ENCODE measurements around the gene NUDT8. TPM values are rescaled to one million over a fixed set of nuclear protein-coding genes. Genes with fewer than 3 reads are reported as not detected.

Gene NUDT8
- 6.3 to 14.4 TPM (median 12.4 TPM) in 5 replicates for total RNA-seq (2022; extraction: Qiagen RNA extraction; ENCODE audit: low read depth)

GRCh38 chr11:67629386-67630227 lies at the start of gene NUDT8:
TSS of gene NUDT8 (minus strand) at chr11:67629937. CDS start at chr11:67629911, 26 bp downstream.

DNA sequence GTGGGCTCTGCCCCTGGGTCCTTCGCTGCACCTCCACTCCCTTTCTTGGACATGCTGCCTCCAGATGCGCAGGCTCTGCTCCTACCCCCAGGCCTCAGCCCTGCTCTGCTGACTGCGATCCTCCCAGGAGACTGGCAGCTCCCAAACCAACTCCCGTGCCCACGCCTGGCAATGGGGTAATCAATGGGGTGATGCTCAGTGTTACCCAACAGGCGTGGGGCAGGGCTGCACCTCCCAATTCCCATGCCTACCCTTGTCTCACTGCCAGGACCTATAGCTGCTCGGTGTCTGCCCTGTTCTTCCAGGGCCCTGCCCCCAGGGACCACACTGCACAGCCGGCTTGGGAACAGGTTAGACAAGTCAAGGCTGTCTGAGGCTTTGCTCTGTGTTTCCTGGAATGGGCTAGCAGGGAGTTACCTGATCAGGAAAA lies 44.7 kb upstream of the NUDT8 start, which contains the start of gene ALDH3B2:
Gene ALDH3B2, minus strand, starts transcription at position 182 of the 430 bp plus-strand sequence. CDS start 7,688 bp downstream, outside the sequence.

GRCh38 chr11:67639438-67639859 lies 9.7 kb upstream of the NUDT8 start, which contains the start of gene TBX10:
TSS of gene TBX10 (minus strand) at chr11:67639763. CDS start at chr11:67639472, 291 bp downstream.

DNA sequence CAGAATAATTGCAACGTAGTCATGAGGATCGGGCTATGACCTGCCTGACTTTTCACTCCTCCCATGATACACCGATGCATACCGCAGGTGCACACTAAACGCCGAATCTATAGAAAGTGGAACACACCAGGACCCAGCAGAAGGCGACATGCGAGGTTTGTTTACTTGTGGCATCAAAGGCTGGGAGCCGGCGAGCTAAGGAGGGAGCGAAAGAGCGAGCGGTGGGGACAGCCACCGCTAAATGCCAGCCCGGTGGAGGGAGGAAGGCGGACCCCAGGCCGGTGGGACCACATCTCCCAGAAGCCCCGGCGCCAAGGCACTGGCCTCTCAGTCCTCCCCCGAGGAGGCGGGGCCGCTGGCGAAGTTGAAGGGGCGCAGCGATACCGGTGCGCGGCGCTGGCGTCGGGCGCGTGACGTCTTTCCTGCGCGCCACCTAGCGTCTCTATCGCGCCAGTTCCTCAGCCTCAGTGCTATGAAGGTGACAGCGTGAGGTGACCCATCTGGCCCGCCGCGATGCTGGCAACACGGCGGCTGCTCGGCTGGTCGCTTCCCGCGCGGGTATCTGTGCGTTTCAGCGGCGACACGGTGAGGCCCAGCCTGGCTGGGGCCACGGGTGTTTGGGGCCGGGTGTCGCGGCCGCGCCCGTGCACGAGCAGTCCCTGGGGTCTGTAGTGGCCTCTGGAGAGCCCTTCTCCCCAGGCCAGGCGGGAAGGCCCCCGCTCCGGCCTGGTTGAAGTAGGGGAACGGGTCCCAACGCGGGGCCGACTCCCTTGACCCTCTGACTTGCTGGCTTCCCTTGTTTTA lies 23.0 kb downstream of the NUDT8 start, which contains the start of gene NDUFV1:
Gene NDUFV1, plus strand, starts transcription at position 445 of the 804 bp plus-strand sequence. Its CDS starts 69 bp downstream, at position 514.

DNA sequence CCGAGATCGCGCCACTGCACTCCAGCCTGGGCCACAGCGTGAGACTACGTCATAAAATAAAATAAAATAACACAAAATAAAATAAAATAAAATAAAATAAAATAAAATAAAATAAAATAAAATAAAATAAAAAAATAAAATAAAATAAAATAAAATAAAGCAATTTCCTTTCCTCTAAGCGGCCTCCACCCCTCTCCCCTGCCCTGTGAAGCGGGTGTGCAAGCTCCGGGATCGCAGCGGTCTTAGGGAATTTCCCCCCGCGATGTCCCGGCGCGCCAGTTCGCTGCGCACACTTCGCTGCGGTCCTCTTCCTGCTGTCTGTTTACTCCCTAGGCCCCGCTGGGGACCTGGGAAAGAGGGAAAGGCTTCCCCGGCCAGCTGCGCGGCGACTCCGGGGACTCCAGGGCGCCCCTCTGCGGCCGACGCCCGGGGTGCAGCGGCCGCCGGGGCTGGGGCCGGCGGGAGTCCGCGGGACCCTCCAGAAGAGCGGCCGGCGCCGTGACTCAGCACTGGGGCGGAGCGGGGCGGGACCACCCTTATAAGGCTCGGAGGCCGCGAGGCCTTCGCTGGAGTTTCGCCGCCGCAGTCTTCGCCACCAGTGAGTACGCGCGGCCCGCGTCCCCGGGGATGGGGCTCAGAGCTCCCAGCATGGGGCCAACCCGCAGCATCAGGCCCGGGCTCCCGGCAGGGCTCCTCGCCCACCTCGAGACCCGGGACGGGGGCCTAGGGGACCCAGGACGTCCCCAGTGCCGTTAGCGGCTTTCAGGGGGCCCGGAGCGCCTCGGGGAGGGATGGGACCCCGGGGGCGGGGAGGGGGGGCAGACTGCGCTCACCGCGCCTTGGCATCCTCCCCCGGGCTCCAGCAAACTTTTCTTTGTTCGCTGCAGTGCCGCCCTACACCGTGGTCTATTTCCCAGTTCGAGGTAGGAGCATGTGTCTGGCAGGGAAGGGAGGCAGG lies 46.2 kb downstream of the NUDT8 start, which contains the start of gene GSTP1:
Gene GSTP1, plus strand, starts transcription at position 566 of the 958 bp plus-strand sequence. Its CDS starts 32 bp downstream, at position 598.

Other genes with a start within 250 kb of the NUDT8 start
- 24.4 to 39.1 TPM (median 35.9 TPM) in 5 replicates for gene RAD9A, start 238.0 kb downstream of the NUDT8 start, total RNA-seq (2022; extraction: Qiagen RNA extraction; ENCODE audit: low read depth)
- gene PPP1CA, start 228.1 kb downstream of the NUDT8 start, total RNA-seq (2022; extraction: Qiagen RNA extraction; ENCODE audit: low read depth): 272 to 298 TPM (median 294 TPM) in 5 replicates
- gene TBC1D10C, start 225.9 kb downstream of the NUDT8 start, total RNA-seq (2022; extraction: Qiagen RNA extraction; ENCODE audit: low read depth): 0.07 to 0.22 TPM in 2 of 5 replicates, not detected in the others
- 0.12 to 0.24 TPM (median 0.16 TPM) in 5 replicates for gene CARNS1, start 214.3 kb downstream of the NUDT8 start, total RNA-seq (2022; extraction: Qiagen RNA extraction; ENCODE audit: low read depth)
- 38.4 to 52.4 TPM (median 50.5 TPM) in 5 replicates for gene RPS6KB2, start 201.4 kb downstream of the NUDT8 start, total RNA-seq (2022; extraction: Qiagen RNA extraction; ENCODE audit: low read depth)
- gene PTPRCAP, start 192.3 kb downstream of the NUDT8 start, total RNA-seq (2022; extraction: Qiagen RNA extraction; ENCODE audit: low read depth): 0.20 to 0.50 TPM (median 0.36 TPM) in 4 of 5 replicates, not detected in the other
- 47.7 to 60.2 TPM (median 56.9 TPM) in 5 replicates for gene CORO1B, start 186.5 kb downstream of the NUDT8 start, total RNA-seq (2022; extraction: Qiagen RNA extraction; ENCODE audit: low read depth)
- not detected in 5 replicates for gene GPR152, start 177.2 kb downstream of the NUDT8 start, total RNA-seq (2022; extraction: Qiagen RNA extraction; ENCODE audit: low read depth)
- not detected in 5 replicates for gene CABP4, start 174.6 kb downstream of the NUDT8 start, total RNA-seq (2022; extraction: Qiagen RNA extraction; ENCODE audit: low read depth)
- gene TMEM134, start 160.7 kb downstream of the NUDT8 start, total RNA-seq (2022; extraction: Qiagen RNA extraction; ENCODE audit: low read depth): 42.5 to 61.2 TPM (median 52.1 TPM) in 5 replicates
- gene AIP, start 146.9 kb downstream of the NUDT8 start, total RNA-seq (2022; extraction: Qiagen RNA extraction; ENCODE audit: low read depth): 44.1 to 54.3 TPM (median 48.7 TPM) in 5 replicates
- gene PITPNM1, start 124.6 kb downstream of the NUDT8 start, total RNA-seq (2022; extraction: Qiagen RNA extraction; ENCODE audit: low read depth): 41.1 to 63.5 TPM (median 53.4 TPM) in 5 replicates
- gene CDK2AP2, start 121.8 kb downstream of the NUDT8 start, total RNA-seq (2022; extraction: Qiagen RNA extraction; ENCODE audit: low read depth): 70.1 to 119 TPM (median 105 TPM) in 5 replicates
- not detected in 5 replicates for gene CABP2, start 106.5 kb downstream of the NUDT8 start, total RNA-seq (2022; extraction: Qiagen RNA extraction; ENCODE audit: low read depth)
- 1,398 to 1,764 TPM (median 1,658 TPM) in 5 replicates for gene GSTP1, start 46.1 kb downstream of the NUDT8 start, total RNA-seq (2022; extraction: Qiagen RNA extraction; ENCODE audit: low read depth)
- 138 to 149 TPM (median 148 TPM) in 5 replicates for gene NDUFV1, start 23.0 kb downstream of the NUDT8 start, total RNA-seq (2022; extraction: Qiagen RNA extraction; ENCODE audit: low read depth)
- gene TBX10, start 9.8 kb upstream of the NUDT8 start, total RNA-seq (2022; extraction: Qiagen RNA extraction; ENCODE audit: low read depth): not detected in 5 replicates
- 1.3 to 2.1 TPM (median 1.3 TPM) in 5 replicates for gene ACY3, start 20.8 kb upstream of the NUDT8 start, total RNA-seq (2022; extraction: Qiagen RNA extraction; ENCODE audit: low read depth)
- not detected in 5 replicates for gene ALDH3B2, start 44.7 kb upstream of the NUDT8 start, total RNA-seq (2022; extraction: Qiagen RNA extraction; ENCODE audit: low read depth)